A549 (cell line): ENCODE data around the gene ANKRD40CL. TPM values are rescaled to one million over a fixed set of nuclear protein-coding genes. Genes with fewer than 3 reads are reported as not detected.
A peak's percentile ranks its signal among the peaks of the same experiment; 100 is the strongest.

ENCODE experiments used
- ATAC-seq, 2 experiments: fragments of 200-7000 bp in 1 of 2; fragments of >200 bp in 1 of 2; cut with Nextera tagmentation in 1 of 2; cut with Tn5 transposase in 1 of 2; 3 replicates each; pipeline versions ENCODE4 v1.8.0 to v1.9.1; 2018 to 2020; ENCODE audit warnings: mild to moderate bottlenecking in 1 of 2, moderate library complexity in 1 of 2
- CTCF ChIA-PET: fragments of 300-600 bp; sonication (Branson Sonifier 250); formaldehyde crosslinking; extraction: SDS; loops from one replicate; lab custom pipeline; 2021; ENCODE audit warnings: antibody characterized with exemption, inconsistent platforms; lab: Yijun Ruan, JAX
- POLR2A ChIA-PET: fragments of 350-600 bp; formaldehyde crosslinking; extraction: SDS; loops from one replicate; lab custom pipeline; 2021; ENCODE audit warnings: antibody characterized with exemption, inconsistent platforms; lab: Yijun Ruan, JAX
- DNase-seq, 2 experiments: peaks; one replicate each; pipeline versions ENCODE4 v3.0.0 to v3.0.0-alpha.2; 2011 to 2016; ENCODE audit warnings: low read depth in 1 of 2, low spot score in 1 of 2
- FAIRE-seq: peaks from 2 replicates; lab custom pipeline; 2011; peaks lifted over from hg19 to GRCh38; lab: Jason Lieb, UNC
- H3K27ac ChIP-seq, 2 experiments: fragments of >200 bp; sonication (Bioruptor Twin); formaldehyde crosslinking; 3 replicates each; pipeline ENCODE4 v1.5.1; 2016 to 2017
- H3K4me1 ChIP-seq: fragments of >200 bp; sonication (Bioruptor Twin); formaldehyde crosslinking; 3 replicates; pipeline ENCODE4 v1.6.1; 2016
- H3K4me2 ChIP-seq: fragments of >200 bp; sonication (Bioruptor Twin); formaldehyde crosslinking; 3 replicates; pipeline ENCODE4 v1.6.1; 2016
- H3K4me3 ChIP-seq: fragments of >200 bp; sonication (Bioruptor Twin); formaldehyde crosslinking; 3 replicates; pipeline ENCODE4 v1.5.1; 2016
- H3K9me3 ChIP-seq: fragments of >200 bp; sonication (Bioruptor Twin); formaldehyde crosslinking; 3 replicates; pipeline ENCODE4 v1.6.1; 2016
- CBX8 ChIP-seq: fragments of 200-600 bp; sonication (generic); IDR thresholded peaks from 2 replicates; pipeline ENCODE4 v1.6.1; 2016
- FOXS1 ChIP-seq: fragments of 250-450 bp; sonication (Bioruptor Pico); IDR thresholded peaks from 2 replicates; pipeline ENCODE4 v1.5.0; 2020; ENCODE audit warnings: mild to moderate bottlenecking, moderate library complexity
- GATA3 ChIP-seq: IDR thresholded peaks from 2 replicates; pipeline ENCODE4 v1.6.1; 2012; ENCODE audit warnings: borderline replicate concordance
- HOXA7 ChIP-seq: fragments of 250-450 bp; sonication (Bioruptor Pico); IDR thresholded peaks from 2 replicates; pipeline ENCODE4 v1.5.0; 2020; ENCODE audit warnings: mild to moderate bottlenecking, moderate library complexity
- KDM1A ChIP-seq: fragments of 200-600 bp; sonication (generic); IDR thresholded peaks from 2 replicates; pipeline ENCODE4 v1.6.1; 2016; ENCODE audit warnings: low read depth, mild to moderate bottlenecking
- KDM5A ChIP-seq: fragments of 200-600 bp; sonication (generic); IDR thresholded peaks from 2 replicates; pipeline ENCODE4 v1.6.1; 2016; ENCODE audit warnings: antibody characterized with exemption, mild to moderate bottlenecking
- MAFK ChIP-seq: fragments of 450-650 bp; IDR thresholded peaks from 2 replicates; pipeline ENCODE4 v1.6.1; 2014; ENCODE audit not compliant: partially characterized antibody
- NPAS2 ChIP-seq: fragments of 250-450 bp; sonication (Bioruptor Pico); IDR thresholded peaks from 2 replicates; pipeline ENCODE4 v1.8.0; 2022; ENCODE audit warnings: mild to moderate bottlenecking, moderate library complexity, borderline replicate concordance
- RCOR1 ChIP-seq: fragments of 150-350 bp; IDR thresholded peaks from 2 replicates; pipeline ENCODE4 v1.6.1; 2014; ENCODE audit warnings: antibody characterized with exemption, low read length, low read depth
- ZSCAN20 ChIP-seq: fragments of 250-450 bp; sonication (Bioruptor Pico); IDR thresholded peaks from 2 replicates; pipeline ENCODE4 v1.8.0; 2022; ENCODE audit warnings: mild to moderate bottlenecking, moderate library complexity
- WGBS: methylation state at CpG from one replicate; pipeline ENCODE4 v1.1.6; 2017; ENCODE audit errors: missing lambda C conversion rate; 5-methylcytosine and 5-hydroxymethylcytosine counted together
- polyA plus RNA-seq, 4 experiments: library from polyadenylated mRNA; depleted of rRNA in 3 of 4; stranded (reverse); fragments of >200 nt; fragmentation: RNase III in 1 of 4; extraction: RNeasy Plus Mini Kit Qiagen cat#74134 plus additional on column Dnase treatment in 1 of 4; gene quantifications; 2 replicates in 3 of 4; 3 replicates in 1 of 4; pipeline ENCODE4 v1.2.3, GENCODE V29; 2011 to 2017
- TF ChIP-seq, protein P1 (sequence below): fragments of 450-650 bp; IDR thresholded peaks from 2 replicates; pipeline ENCODE4 v1.6.1; 2014; ENCODE audit warnings: antibody characterized with exemption
- TF ChIP-seq, protein P2 (sequence below): fragments of 250-450 bp; sonication (Bioruptor Pico); IDR thresholded peaks from 2 replicates; pipeline ENCODE4 v1.5.0; 2021; ENCODE audit warnings: mild to moderate bottlenecking, moderate library complexity, borderline replicate concordance
- TF ChIP-seq, protein P3 (sequence below): fragments of >200 bp; sonication (Bioruptor Twin); formaldehyde crosslinking; IDR thresholded peaks from 3 replicates; pipeline ENCODE4 v1.6.1; 2016
- TF ChIP-seq, protein P4 (sequence below): IDR thresholded peaks from 2 replicates; pipeline ENCODE4 v1.6.1; 2012
- TF ChIP-seq, protein P5 (sequence below): IDR thresholded peaks from 2 replicates; pipeline ENCODE4 v1.6.1; 2012; ENCODE audit warnings: low read depth, borderline replicate concordance
- TF ChIP-seq, protein P6 (sequence below): fragments of 250-450 bp; sonication (Bioruptor Pico); IDR thresholded peaks from 2 replicates; pipeline ENCODE4 v1.5.0; 2020; ENCODE audit warnings: low read depth, mild to moderate bottlenecking, moderate library complexity

The ANKRD40CL gene
- polyA plus RNA-seq, 2 of the 4 experiments (the other 2 are of a cell fraction), result 0.13 to 0.18 TPM

DNA sequence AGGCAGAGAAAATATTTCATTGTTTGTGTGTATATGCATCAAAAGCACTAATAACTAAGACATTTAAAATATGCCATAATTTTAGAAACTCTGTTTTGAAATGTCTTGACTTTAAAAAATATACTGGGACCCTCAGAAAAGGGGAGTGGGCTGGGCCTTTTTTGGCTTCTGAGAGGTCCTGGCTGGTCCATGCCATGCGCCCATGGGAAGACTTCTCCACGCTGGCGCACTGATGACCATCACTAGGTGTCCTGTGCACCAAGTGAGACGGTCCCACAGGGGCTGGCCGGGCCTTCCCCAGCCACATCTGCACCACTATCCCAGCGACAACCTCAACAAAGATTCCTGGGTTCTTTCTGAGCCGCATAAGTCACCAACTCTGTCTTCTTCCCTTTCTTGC, 41.1 kb upstream of the ANKRD40CL start:
- ATAC-seq (0 out of 6 replicates have a peak, but pooled peaks of 1 of the 2 experiments have one; percentile 11), FAIRE-seq (no peak), DNase-seq (no peak)
- no peak for TF ChIP-seq NPAS2 (CRISPR knock-in tag)
- CTCF ChIA-PET, result interaction anchor here (1.5 to 10.9 kb wide), 4 partner anchors 9 to 44 kb away, joined by 4 to 100 read pairs (median 26); no protein-coding TSS in a partner anchor
- Histone ChIP-seq H3K4me3 (no peak overlapping the region), H3K9me3 (no peaks in the 10 kb centered on the region), H3K4me1 (no peaks in the 10 kb centered on the region; the same call in 2 of the 3 replicates), H3K27ac (no peak overlapping the region), H3K4me2 (no peak overlapping the region)
- 86% methylated on average over 7 of the region's 7 CpGs for WGBS
- POLR2A ChIA-PET, result no interaction called here

DNA sequence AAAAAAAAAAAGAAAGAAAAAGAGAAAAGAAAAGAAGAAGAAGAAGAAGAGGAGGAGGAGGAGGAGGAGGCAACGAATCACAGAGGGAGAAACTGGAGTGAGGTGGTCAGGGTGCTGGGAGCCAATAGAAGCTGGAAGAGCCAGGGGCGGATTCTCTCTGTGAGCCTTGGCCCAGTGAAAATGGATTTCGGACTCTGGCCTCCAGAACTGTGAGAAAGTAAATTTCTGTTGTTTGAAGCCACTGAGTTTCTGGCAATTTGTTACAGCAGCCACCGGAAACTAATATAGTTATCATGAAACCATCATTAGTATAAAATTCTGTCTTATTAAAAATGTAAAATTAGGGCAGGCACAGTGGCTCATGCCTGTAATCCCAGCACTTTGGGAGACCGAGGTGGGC, 40.4 kb upstream of the ANKRD40CL start:
- no peaks in the 10 kb centered on the region; the same call in 2 of the 3 replicates for H3K4me1 ChIP-seq
- ATAC-seq, result no peak
- no peak overlapping the region for H3K27ac ChIP-seq
- WGBS, result 76% methylated on average over 5 of the region's 5 CpGs
- CTCF ChIA-PET, result interaction anchor here (1.0 to 10.9 kb wide), 7 partner anchors 9 to 141 kb away, joined by 3 to 100 read pairs (median 5); no protein-coding TSS in a partner anchor
- FAIRE-seq, result no peak
- H3K4me3 ChIP-seq, result no peak overlapping the region
- POLR2A ChIA-PET, result no interaction called here
- TF ChIP-seq HOXA7 (CRISPR knock-in tag), result no peak
- no peak for TF ChIP-seq GATA3
- TF ChIP-seq CBX8, result no peak
- TF ChIP-seq FOXS1, result no peak
- TF ChIP-seq, protein P1, sequence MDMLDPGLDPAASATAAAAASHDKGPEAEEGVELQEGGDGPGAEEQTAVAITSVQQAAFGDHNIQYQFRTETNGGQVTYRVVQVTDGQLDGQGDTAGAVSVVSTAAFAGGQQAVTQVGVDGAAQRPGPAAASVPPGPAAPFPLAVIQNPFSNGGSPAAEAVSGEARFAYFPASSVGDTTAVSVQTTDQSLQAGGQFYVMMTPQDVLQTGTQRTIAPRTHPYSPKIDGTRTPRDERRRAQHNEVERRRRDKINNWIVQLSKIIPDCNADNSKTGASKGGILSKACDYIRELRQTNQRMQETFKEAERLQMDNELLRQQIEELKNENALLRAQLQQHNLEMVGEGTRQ, result no peak
- no peak for TF ChIP-seq MAFK
- TF ChIP-seq, protein P2, sequence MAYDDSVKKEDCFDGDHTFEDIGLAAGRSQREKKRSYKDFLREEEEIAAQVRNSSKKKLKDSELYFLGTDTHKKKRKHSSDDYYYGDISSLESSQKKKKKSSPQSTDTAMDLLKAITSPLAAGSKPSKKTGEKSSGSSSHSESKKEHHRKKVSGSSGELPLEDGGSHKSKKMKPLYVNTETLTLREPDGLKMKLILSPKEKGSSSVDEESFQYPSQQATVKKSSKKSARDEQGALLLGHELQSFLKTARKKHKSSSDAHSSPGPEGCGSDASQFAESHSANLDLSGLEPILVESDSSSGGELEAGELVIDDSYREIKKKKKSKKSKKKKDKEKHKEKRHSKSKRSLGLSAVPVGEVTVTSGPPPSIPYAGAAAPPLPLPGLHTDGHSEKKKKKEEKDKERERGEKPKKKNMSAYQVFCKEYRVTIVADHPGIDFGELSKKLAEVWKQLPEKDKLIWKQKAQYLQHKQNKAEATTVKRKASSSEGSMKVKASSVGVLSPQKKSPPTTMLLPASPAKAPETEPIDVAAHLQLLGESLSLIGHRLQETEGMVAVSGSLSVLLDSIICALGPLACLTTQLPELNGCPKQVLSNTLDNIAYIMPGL (CRISPR knock-in tag), result no peak
- no peak for TF ChIP-seq KDM1A
- TF ChIP-seq, protein P3, sequence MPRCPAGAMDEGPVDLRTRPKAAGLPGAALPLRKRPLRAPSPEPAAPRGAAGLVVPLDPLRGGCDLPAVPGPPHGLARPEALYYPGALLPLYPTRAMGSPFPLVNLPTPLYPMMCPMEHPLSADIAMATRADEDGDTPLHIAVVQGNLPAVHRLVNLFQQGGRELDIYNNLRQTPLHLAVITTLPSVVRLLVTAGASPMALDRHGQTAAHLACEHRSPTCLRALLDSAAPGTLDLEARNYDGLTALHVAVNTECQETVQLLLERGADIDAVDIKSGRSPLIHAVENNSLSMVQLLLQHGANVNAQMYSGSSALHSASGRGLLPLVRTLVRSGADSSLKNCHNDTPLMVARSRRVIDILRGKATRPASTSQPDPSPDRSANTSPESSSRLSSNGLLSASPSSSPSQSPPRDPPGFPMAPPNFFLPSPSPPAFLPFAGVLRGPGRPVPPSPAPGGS, result no peak
- TF ChIP-seq, protein P4, sequence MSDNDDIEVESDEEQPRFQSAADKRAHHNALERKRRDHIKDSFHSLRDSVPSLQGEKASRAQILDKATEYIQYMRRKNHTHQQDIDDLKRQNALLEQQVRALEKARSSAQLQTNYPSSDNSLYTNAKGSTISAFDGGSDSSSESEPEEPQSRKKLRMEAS, result no peak
- no peak for TF ChIP-seq ZSCAN20 (CRISPR knock-in tag)
- TF ChIP-seq, all 56 proteins: peak for 0
- DNase-seq, result no peak
- Histone ChIP-seq H3K4me2 (no peak overlapping the region), H3K9me3 (no peaks in the 10 kb centered on the region)

DNA sequence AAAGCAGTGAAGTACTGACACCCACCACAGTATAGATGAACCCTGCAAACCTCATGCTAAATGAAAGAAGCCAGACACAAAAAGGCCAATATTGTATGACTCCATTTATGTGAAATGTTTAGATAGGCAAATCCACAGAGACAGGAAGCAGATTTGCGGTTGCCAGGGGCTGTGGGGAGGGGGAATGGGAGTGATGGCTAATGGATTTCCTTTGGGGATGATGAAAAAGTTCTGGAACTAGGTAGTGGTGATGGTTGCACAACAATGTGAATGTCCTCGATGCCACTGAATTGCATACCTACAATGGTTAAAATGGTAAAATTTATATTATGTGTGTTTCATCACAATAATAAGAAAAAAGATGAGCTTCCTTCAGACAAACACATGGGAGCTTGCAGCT, 39.7 kb upstream of the ANKRD40CL start:
- no peak for FAIRE-seq
- POLR2A ChIA-PET, result no interaction called here
- 62% methylated on average over 2 of the region's 2 CpGs for WGBS
- CTCF ChIA-PET, result interaction anchor here (1.0 to 10.9 kb wide), 10 partner anchors 10 to 346 kb away, joined by 3 to 100 read pairs (median 5); partner anchors contain the start of gene NME1
- Histone ChIP-seq H3K4me2 (no peak overlapping the region), H3K4me1 (no peaks in the 10 kb centered on the region; the same call in 2 of the 3 replicates), H3K9me3 (no peaks in the 10 kb centered on the region), H3K27ac (no peak overlapping the region), H3K4me3 (no peak overlapping the region)
- no peak for TF ChIP-seq RCOR1
- TF ChIP-seq KDM5A, result no peak
- TF ChIP-seq, protein P3, result no peak
- TF ChIP-seq, protein P5, sequence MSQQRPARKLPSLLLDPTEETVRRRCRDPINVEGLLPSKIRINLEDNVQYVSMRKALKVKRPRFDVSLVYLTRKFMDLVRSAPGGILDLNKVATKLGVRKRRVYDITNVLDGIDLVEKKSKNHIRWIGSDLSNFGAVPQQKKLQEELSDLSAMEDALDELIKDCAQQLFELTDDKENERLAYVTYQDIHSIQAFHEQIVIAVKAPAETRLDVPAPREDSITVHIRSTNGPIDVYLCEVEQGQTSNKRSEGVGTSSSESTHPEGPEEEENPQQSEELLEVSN, result no peak
- TF ChIP-seq, protein P2 (CRISPR knock-in tag), result no peak
- TF ChIP-seq HOXA7 (CRISPR knock-in tag), result no peak
- TF ChIP-seq, protein P6, sequence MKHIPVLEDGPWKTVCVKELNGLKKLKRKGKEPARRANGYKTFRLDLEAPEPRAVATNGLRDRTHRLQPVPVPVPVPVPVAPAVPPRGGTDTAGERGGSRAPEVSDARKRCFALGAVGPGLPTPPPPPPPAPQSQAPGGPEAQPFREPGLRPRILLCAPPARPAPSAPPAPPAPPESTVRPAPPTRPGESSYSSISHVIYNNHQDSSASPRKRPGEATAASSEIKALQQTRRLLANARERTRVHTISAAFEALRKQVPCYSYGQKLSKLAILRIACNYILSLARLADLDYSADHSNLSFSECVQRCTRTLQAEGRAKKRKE (CRISPR knock-in tag), result no peak
- no peak for ATAC-seq
- DNase-seq, result no peak
